PC-9 (cell line): ENCODE results near the gene PACRG.

Experiments used
- CTCF ChIP-seq: fragments of 200-600 bp; sonication (generic); conservative IDR thresholded peaks from 2 replicates; pipeline ENCODE4 v1.6.1; 2017; ENCODE audit warnings: mixed run types, antibody characterized with exemption, mild to moderate bottlenecking, moderate library complexity
- EZH2 ChIP-seq: fragments of 200-600 bp; sonication (generic); IDR thresholded peaks from 2 replicates; pipeline ENCODE4 v1.8.0; 2017; ENCODE audit warnings: antibody characterized with exemption, low read depth

GRCh38 chr6:162721404-162721687, 6.4 kb upstream of the PACRG start:
- no peak for TF ChIP-seq CTCF
- no peak for TF ChIP-seq EZH2
